Activated naive CD4-positive, alpha-beta T cell (primary cell): ENCODE data around the gene TNNI3.
"Not testable (repeated sequence)": the region's sequence is repeated elsewhere in the genome, so short reads cannot be mapped to it uniquely, and the experiment has no call there.

ENCODE experiments used
- DNase-seq, 4 experiments: peaks; one replicate each; lab custom pipeline; 2025; lab: John Stamatoyannopoulos, UW

TNNI3 gene

DNA sequence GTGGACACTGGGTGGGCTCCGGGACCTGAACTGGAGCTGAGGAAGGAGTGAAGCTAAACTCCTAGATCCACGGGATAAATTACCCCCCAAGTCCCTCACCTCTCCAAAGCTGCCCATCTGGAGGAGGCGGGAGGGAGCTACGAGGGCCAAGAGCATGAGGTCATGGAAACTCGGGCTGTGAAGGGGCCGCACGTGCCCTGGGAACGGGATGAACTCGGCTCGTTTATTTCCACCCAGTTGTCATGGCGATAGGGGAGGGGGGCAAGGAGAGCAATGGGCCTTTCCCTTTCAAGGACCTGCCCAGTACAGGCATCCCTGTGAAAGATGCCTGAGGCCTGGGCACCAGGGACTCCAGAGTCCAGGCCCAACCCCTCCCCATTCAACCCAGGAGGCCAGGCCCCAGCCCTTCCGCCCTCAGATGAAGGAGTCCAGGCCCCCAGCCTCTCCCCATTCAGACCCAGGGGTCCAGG lies 43.9 kb downstream of the TNNI3 start:
- DNase-seq = no peak

DNA sequence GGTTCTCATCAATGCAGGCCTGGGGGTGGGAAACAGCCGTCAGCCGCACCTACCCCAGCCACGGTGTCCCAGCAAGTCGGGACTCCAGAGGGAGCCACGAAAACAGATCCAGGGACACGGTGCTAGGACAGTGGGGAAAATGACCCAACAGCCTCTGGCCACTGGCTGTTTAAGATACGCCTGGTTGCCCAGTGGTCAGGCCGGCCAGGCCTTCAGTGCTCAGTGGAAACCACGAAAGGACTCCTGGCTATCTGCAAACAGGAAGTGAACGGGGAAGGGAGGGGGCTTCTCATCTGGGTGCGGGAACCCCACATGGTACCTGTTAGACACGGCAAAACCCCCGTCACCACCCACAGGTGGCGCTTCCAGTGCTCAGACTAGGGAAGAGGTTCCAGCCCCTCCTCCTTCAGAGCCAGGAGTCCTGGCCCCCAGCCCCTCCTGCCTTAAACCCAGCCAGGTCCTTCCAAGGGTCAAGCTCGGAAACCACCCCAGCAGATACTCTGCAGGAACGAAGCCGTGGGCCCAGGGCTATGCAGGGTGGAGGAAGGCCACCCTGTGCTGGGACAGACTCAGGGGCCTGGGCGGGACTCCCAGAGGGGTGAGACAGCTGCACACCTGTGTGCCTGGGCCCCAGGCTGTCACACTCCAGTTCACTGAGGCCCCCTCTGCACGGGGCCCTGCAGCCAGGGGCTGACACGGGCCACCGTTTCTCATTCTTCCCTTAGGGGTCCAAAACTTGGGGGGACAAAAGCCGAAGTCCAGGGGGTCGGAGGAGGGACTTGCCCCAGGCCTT lies 44.6 kb downstream of the TNNI3 start:
- DNase-seq = no peak

DNA sequence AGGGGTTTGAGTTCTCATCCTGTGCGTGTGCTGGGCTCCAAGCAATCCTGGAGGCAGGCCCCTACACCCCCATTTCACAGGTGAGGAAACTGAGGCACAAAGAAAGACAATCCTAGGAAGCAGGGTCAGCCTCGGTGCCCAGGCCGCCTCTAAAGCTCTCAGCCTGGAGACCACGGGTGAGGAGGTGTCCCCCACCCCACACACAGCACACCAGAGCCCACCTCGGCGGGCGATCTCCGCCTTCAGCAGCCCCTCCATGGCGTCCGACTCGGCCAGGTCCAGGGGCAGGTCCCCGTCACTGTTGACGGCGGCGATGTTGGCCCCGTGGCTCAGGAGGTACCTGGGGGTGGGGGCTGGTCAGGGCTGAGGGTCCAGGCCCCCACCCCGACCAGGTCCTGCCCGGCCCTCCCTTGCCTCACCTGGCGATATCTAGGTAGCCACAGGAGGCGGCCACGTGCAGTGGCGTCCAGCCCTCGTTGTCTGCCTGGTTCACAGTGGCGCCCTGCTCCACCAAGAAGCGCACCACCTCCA lies 45.2 kb downstream of the TNNI3 start:
- DNase-seq = no peak

DNA sequence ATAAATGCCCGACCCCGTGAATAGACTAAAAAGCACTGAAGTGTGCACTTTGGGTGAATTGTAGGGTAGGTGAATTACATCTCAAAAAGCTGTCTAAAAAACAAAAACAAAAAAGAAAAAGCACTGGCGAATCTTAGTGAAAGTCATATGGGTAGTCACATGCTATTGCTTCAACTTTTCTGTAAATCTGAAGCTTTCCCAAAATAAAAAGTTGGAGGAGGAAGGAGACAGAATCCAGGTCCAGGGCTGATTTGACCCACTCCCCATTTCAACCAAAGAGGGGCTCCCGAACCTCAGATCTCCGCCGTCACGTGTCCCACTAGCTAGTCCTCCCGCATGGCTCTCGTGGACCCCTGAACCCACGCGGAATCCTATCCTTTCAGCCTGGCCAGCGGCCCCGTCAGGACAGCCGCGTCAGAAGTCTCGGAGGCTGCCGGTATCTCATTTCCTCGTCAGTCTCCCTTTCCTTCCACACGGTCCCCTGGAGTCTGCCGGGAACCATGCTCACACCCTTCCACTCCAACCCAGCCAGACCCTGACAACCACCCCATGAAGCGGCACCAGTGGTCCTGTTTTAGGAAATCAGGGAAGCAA lies 46.2 kb downstream of the TNNI3 start:
- no peak for DNase-seq

DNA sequence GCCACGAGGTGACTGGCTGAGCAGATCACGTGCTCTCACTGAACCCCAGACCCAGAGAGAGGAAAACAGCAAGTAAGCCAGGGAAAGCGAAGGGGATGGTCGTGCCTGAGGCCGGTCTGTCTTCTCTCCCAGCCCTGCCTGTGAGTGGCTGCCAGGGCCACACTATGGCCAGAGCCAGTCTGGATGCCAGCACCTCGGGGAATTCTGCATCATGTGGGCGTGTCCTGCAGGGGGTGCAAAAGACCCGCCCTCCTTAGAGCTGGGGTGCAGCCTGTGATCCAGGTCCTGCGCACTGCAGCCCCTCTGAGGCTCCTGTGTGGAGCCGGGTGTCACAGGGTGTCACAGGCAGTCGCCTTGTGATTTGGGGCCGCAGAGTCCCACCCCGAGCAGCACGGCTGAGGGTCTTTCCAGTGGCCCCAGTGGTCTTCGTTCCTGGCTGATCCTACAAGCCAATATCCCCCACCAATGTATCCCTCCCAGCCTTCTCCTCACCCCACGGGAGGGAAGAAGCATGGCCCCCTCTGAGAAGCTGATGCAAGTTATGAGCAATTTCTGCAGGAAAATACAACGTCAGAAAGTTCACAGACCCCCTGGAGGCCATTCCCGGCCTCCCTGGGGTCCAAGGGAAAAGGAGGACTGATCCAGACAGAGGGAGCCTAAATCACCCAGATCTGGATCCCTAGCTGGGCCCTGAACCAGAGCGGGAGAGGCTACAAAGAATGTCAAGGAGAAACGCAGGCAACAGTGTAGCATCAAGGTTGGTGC lies 47.8 kb downstream of the TNNI3 start:
- DNase-seq = no peak

DNA sequence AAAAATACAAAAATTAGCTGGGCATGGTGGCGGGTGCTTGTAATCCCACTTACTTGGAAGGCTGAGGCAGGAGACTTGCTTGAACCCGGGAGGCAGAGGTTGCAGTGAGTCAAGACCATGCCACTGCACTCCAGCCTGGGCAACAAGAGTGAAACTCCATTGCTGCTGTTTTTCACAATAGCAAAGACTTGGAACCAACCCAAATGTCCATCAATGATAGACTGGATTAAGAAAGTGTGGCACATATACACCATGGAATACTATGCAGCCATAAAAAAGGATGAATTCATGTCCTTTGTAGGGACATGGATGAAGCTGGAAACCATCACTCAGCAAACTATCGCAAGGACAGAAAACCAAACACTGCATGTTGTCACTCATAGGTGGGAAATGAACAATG lies 50.3 kb downstream of the TNNI3 start:
- not testable (repeated sequence) for DNase-seq

DNA sequence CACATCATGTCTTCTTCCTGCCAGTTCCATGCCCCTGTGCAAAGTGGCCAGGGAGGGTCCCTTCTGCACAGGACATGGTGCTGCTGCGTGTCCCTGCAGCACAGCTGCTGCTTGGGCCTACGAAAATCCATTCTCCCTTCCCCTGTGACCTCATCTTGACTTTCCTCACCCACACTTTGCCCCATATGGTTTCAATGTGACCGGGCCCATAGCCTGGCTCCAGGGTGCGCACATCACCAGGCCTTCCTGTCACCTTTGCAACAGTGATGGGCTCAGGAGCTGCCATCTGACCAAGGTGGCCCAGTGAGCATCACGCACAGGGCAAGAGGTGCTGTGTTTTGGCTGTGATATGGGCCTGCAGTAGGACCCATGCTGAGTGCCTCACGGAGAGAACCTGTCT lies 50.9 kb downstream of the TNNI3 start:
- no peak for DNase-seq

DNA sequence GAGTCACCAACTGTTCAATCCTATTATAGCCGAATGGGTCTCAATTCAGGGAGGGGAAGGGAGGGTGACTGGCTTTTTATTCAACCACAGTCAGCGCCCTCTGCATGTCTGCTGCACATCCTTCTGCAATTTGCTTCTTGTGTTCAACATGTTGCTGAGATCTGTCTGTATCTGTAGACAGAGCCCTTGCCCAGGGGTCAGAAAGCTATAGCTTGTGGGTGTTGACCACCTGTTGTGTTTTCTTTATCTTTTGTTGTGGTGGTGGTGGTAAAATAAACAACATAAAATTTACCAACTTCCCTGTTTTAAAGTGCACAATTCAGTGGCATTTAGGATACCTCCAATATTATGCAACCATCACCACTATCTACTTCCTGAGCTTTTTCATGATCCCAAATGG lies 52.3 kb downstream of the TNNI3 start:
- no peak for DNase-seq

DNA sequence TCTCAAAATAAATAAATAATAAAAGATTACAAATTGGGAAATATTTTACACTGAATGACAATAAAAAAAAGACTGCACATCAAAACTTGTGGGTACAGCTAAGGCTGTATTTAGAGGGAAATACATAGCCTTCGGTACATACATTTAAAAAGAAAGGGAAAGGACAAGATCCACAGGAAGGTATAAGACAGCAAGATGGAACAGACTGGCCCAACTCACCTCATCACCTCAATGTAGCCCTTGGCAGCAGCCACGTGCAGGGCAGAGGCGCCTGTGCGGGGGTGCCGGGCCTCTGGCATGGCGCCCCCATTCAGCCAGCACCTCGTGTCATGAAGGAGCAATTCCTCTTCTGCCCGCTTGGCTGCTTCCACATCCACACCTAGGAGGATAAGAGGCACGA lies 54.3 kb downstream of the TNNI3 start:
- no peak for DNase-seq
